HG02642 (cell line): Measurements from ENCODE around the gene CAPN11.
"Not testable (repeated sequence)": the region's sequence is repeated elsewhere in the genome, so short reads cannot be mapped to it uniquely, and the experiment has no call there.

Experiments used
- ATAC-seq: cut with Tn5 transposase; IDR thresholded peaks from one replicate; pipeline ENCODE4 v1.9.1; 2021; ENCODE audit warnings: mild to moderate bottlenecking; ENCODE audit not compliant: unreplicated experiment, poor library complexity

Gene CAPN11

GRCh38 chr6:44224965-44225305 is 66.3 kb downstream of the CAPN11 start:
- ATAC-seq = no peak

GRCh38 chr6:44225579-44226325 is 67.1 kb downstream of the CAPN11 start:
- ATAC-seq = no peak

- ATAC-seq = no peak
Measured at GRCh38 chr6:44226368-44227147, 67.9 kb downstream of the CAPN11 start.

GRCh38 chr6:44227148-44227793 is 68.7 kb downstream of the CAPN11 start:
- no peak for ATAC-seq

GRCh38 chr6:44228031-44228430 is 69.4 kb downstream of the CAPN11 start:
- no peak for ATAC-seq

GRCh38 chr6:44228433-44228832 is 69.8 kb downstream of the CAPN11 start:
- ATAC-seq = no peak

GRCh38 chr6:44228836-44229235 is 70.2 kb downstream of the CAPN11 start:
- no peak for ATAC-seq

GRCh38 chr6:44229376-44230033 is 70.9 kb downstream of the CAPN11 start:
- no peak for ATAC-seq

- ATAC-seq = no peak
Measured at GRCh38 chr6:44230034-44230675, 71.5 kb downstream of the CAPN11 start.

- not testable (repeated sequence) for ATAC-seq
Measured at GRCh38 chr6:44231426-44231825, 72.8 kb downstream of the CAPN11 start.

GRCh38 chr6:44232676-44233566 is 74.3 kb downstream of the CAPN11 start:
- ATAC-seq = no peak

GRCh38 chr6:44233567-44234100 is 75.0 kb downstream of the CAPN11 start:
- ATAC-seq = no peak
